ENCODE measurements around the gene SH3RF3.
A peak's percentile ranks its signal among the peaks of the same experiment; 100 is the strongest.
"Not testable (repeated sequence)": the region's sequence is repeated elsewhere in the genome, so short reads cannot be mapped to it uniquely, and the experiment has no call there.

The SH3RF3 gene

DNA sequence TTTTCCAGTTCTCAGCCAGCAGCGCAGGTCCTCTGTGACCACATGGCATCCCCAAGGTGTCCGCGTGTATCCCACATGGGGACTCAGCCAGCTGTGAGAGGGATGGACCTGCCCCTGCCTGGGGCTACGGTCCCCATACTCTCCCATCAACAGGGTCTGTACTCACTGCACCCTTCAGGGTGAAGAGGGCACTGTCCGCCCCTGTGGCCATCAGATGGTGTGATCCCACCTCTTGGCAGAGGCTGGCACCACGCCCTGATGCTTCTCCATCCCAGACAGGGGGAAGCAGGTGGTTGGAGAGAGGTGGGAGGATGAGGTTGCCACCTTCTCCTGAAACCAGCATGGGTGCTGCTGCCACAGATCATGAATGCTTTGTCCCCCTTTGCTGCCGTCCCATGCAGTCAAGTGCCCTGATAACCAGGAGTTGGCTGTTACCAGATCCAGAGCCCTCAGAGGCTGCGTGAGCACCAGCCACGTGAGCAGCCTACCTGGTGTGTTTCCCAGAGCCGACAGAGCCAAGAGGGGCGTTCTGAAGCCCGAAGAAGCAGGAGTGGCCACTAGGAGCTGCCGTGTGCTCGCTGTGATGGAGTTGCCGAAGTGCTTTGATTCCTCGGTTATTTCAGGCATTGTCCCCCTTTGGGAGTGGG lies 93.9 kb downstream of the SH3RF3 start:
- DNase-seq = no peak

DNA sequence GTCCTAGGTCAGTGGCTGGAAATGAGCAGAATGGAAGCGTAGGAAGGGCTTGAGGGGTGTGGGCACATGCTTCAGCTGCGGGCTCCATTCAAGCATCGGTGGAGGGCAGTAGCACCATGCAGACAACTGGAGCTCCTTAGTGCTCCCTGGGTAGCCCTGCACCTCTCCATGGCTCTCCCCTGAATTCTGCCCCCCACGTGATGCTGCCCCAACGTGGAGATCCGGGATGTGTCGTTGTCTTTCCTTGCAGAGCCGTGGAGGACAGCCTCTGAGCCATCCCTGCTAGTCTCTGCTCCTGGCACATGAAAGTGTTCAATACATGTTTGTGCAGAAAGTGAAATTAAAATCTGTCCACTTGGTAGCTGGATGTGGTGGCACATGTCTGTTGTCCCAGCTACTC lies 94.5 kb downstream of the SH3RF3 start:
- no peak for DNase-seq

DNA sequence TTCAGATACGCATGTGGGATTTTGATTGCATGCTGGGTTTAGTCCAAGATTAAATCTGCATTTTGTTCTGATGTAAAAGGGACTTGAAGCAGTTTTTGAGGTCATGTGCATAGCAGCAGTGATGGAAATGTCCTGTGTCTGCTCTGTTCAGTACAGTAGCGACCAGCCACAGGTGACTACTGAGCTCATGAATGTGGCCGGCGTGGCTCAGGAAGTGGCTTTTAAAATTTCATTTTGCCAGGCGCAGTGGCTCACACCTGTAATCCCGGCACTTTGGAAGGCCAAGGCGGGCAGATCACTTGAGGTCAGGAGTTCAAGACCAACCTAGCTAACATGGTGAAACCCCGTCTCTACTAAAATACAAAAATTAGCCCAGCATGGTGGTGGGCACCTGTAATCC lies 95.3 kb downstream of the SH3RF3 start:
- not testable (repeated sequence) for DNase-seq

DNA sequence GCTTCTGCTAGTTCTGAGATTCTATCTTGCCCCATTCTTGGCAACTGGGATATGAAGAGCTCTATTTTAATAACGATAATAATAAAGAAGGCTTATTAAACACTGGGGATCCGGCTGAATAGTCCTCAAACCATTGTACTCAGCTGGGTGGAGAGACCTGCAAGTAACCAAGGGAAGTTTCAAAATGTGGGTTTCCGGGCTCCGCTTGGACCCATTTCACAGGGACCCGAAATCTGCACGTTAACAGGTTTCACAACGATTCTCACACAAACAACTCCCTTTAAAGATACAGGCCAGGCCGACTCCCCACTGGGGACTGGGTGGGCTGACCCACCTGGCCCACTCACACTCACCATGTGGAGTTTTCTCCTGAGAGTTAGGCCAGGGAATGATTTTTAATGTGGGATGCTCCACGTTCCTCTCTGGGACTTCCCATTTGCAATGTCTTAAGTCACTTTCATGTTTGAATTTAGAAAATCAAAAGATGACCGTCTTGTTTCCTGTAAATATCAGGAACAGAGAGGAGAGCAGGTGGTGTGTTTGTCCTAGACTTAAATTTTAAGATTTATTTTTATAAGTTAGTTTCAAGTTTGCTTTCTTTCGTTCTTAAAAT lies 96.3 kb downstream of the SH3RF3 start:
- DNase-seq = no peak

DNA sequence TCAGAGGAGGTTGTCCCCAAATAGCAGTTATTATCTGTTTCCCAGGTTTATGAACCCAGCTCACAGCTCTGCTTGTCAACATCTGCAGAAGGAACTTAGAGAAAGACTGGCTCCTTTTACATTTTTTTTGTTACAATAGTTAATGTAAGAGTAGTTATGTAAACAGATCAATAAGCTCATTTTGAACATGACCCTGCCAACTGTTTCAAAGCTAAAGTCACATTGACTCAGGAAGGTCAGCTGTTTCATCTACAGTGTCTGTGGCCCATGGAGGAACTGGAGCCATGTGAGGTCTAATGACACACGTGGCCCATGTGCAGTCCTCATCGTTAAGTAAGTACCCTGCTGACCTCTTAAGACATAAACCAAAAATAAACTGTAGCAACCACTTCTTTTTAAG lies 97.1 kb downstream of the SH3RF3 start:
- DNase-seq = no peak

DNA sequence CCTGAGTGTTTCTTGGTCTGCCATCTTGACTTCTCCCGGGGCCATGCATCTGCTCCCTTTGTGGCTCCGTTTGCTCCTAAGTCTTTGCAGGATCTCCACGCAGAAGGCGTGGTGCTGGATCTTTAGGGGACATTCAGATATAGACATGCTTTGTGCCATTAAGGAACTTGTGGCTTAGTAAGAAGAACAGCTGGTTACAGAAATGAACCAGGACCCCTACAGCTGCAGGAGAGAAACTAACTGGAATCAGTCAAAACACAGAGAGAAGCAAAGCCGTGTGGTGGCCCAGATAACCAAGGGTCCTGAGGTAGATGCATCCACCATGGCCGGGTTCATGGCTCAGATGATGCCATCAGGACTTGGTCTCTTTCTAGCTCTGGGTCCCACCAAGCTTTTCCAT lies 97.6 kb downstream of the SH3RF3 start:
- DNase-seq = no peak

DNA sequence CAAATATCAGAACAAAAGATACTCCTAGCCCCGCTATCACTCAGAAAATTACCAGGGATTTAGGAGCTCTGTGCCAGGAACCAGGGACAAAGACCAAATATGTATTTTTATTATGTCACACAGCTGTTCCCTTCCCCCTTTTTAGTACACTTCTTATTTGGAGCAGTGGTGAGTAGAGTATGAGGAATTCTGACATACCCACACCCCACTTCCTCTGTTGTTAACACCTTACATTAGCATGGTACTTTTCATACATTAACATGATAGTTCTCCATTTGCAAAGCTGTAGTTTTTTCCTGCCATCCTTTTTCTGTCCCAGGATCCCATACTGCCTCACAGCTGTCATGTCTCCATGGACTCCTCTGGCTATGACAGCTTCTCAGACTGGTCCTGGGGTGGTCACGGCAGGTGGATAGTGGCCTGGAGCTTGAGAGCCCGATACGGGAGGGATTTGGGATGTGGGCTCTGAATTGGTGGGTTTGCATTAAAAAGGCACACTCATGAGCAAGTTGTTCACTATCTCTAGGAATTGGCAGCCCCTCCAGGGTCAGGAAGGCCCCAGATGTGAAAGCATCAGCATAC lies 100.2 kb downstream of the SH3RF3 start:
- DNase-seq = no peak

DNA sequence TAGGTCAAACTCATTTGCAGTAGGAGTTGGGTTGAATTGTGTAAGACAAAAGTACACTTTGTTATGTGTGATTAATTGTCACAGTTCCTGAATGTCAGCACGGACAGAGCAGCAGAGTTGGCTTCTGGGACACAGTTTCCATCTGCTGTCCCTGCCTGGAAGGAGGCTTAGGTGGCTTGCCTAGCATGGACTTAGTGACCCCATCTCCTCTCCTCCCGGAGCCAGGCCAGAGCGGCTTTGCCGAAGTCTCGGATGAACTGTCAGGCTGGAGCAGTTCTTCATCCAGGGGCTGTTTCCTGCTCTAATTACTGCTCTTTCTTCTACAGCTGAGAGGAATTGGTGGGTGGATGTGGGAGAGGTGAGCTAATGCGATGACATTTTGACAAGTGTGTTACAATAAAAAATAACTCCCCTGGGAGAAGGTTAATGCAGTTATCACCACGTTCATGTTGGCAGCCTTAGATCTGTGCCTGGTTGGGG lies 102.0 kb downstream of the SH3RF3 start:
- DNase-seq = no peak

DNA sequence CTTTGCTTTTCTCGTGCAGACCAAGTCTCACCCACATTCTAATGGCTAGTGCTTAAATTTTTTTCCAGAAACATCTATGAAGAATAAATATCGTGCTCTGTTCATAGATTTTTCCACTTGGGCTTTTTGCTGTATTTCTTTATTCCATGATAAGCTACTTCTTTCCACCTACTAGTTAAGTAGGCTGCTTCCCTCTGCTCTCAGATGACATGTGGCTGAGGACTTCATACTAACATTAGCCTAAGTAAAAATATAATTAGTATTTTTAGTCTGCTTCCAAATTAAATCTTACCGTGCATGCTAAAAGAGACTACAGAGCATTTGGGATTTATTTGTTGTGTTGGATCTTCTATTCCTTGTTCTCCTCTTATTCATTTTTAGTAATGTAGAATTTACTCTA lies 102.4 kb downstream of the SH3RF3 start:
- no peak for DNase-seq

DNA sequence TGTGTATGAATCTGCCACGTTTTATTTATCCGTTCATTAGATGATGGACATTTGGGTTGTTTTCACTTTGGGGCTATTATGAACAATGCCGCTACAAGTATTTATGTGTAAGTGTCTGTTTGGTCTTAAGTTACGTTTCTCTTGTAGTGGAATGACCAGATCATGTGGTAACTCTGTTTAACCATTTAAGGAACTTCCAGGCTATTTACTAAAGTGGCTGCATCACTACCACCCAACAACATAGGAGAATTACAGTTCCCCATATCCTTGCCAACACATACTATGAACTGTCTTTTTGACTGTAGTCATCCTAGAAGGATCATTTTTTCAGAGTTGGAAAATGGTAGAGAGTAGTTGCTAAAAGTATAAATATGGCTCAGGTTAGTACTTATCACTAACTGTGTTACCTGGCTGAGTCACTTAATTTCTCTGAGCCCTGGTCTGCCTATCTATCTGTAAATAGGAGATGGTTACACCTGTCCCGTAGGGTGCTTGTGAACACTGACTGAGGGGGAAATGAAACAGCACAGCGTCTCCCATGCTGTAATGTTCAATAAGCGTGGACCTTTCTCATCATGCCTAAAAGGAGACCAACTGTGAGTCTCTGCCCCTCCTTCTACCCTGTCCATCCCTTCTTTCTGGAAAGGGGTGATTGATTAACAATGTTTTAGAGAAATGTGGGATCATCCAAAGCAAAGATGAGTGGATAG lies 103.1 kb downstream of the SH3RF3 start:
- no peak for DNase-seq

DNA sequence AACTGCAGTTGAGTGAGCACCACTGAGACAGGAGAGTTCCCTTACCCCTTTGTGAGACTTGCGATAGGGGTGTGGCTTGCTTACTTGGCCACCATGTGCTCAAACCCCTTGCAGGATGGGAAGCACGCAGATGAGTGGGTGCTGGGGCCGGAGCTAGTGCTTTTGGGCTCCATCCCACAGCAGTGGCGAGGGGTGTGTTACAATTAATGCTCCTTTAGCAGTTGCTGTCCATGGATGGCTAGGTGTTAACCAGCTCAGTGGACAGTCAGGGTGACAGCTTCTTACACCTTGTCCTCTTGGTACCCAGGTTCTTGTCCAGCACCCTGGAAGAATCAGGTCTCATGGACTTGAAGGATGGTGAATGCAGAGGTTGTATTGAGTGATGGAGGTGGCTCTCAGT lies 103.9 kb downstream of the SH3RF3 start:
- no peak for DNase-seq

DNA sequence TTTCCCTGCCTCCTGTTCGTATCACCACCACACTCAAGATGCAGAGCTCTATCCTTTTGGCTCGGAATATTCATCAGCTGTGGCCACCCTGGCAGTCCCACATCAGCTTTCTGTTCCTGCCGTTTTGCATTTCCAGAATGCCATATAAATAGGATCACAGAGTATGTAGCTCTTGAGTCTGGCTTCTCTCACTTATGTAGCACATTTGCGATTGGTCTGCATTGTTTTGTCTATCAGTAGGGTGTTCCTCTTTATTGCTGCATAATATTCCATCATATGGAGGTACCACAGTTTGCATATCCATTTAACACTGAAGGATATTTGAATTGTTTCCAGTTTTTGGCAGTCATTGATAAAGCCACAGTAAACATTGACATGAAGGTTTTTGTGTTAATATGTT lies 104.6 kb downstream of the SH3RF3 start:
- DNase-seq = no peak

DNA sequence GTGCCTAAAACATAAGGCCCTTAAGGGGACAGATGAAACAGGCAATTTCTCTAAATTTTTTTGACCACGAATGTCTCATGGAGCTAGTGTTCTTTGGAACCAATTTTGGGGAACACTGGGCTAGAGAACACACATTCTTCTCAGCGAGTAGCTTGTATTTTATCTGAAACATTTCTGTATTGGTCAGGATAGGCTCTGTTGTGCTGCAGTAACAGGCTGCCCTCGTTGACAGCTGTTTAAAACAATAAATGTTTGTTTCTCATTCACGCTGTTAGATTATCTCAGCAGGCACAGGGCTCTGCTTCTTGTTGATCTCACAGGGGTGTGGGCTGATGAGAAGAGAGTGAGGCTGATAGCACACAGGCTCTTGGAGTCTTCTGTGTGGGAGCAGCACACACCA lies 105.3 kb downstream of the SH3RF3 start:
- no peak for DNase-seq

DNA sequence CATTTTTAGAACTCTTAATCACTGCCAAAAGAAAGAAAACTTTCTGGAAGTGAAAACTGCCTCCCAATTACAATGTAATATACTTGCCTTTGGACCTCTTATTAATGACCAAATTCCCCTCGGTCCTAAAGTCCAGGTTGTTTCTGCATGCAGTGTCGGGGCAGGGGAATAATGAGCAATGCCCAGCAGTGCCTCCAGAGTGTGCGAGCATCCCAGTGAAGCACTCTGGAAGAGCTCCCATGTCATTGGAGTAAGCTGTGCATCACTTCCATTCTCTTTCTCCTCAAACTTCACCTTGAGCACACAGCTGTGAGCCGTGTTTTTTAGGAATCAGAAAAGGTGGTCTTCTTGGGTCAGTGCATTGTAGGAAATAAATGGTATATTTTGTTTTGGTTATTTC lies 107.1 kb downstream of the SH3RF3 start:
- no peak for DNase-seq

DNA sequence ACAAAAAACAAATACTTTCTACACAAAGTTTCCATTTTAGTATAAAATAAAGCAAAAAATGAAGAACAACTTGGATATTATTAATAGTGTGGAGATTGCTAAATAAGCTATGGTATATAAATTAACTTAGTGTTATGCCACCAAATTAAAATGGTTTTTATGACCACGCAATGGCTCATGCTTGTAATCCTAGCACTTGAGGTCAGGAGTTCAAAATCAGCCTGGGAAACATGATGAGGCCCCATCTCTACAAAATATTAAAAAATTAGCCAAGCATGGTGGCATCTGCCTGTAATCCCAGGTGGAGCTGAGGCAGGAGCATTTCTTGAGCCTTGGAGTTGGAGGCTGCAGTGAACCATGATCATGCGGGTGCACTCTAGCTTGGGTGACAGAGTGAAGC lies 108.8 kb downstream of the SH3RF3 start:
- DNase-seq = no peak

DNA sequence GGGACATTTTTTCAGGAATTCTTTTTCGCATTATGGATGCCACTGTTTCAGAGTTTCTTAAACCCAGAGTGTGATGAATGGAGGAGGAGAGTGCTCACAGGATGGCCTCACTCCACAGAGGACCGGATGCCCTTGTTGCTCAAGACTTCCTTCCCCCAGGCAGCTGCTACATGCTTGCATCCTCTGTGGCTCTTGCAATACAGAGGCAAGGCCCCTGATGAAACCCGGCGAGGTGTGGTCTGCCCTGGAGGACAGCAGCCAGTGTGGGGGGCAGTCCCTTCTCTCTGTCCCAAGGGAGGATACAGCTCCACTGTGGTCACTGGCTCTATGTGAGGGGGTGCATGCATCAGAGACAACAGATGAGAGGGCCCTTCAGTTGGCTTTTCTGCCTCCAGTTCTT lies 109.6 kb downstream of the SH3RF3 start:
- DNase-seq = peak; percentile 27

DNA sequence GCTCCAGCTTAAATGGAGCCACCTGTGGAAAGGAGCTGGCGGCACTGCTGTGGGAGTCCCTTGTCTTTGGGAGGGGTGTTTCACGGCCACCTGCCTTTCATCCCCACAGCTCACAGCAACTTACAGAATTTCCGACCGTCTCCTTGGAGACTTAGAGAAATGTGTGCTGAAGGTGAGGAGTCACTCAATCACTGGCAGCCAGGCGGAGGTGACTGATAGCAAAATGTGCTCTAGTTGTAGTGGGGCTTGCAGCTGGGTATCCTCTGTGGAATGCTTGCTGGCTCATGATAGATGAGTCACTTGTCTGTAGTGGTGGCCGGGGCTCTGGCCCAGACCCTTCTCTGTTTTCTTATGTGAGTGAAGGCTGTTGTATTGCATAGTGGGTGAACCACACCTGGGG lies 110.7 kb downstream of the SH3RF3 start:
- DNase-seq = no peak

DNA sequence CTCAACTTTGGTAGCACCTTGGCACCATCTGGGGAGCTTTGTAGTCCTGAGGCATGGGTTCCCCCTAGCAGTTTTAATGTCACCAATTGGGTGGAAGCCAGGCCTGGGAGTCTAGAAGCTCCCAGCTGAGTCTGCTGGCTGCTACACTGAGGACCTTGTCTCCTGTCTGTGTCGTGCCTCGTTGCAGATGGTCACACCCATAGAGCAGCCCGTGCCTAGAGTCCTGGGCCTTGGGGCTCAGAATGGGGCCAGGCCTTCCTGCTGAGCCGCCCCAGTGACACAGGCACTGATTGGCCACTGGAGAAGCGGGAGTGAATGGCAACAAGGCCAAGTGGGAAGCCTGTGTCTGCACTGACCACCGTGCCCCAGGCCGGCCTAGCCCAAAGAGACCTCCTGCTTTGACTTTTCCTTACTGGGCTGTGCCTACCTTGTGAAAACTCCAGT lies 113.2 kb downstream of the SH3RF3 start:
- DNase-seq = no peak

DNA sequence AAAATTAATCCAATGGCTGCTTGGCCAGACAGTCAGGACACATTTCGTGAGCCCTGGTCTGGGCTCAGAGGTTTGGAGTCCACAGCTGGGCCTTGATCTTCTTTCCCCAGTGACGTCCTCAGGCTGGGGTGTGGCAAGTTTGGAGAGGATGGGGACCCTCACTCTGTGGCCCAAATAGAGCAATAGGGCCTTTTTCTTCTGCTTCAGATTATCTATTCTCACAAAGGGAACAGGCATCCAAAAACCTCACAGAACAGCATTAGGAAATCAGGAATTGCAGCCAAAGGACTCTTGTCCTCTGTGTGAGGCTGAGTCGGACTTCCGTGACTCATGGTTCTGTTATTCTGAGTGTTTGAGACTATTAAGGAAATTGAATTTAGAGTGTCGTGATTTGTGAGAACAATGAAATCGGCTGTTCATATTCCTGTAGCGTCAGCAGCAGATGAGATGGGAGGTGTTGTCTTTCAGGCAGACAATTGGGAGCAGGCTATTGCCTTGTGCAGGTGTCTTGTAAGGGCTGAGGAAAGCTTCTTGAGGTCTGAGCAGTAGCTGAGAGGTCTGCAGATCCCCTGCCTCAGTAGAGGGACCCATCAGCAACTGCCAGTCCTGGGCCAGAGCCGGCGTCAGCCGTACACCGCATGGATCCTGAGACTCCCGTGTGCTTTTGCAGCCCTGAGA lies 113.8 kb downstream of the SH3RF3 start:
- no peak for DNase-seq

DNA sequence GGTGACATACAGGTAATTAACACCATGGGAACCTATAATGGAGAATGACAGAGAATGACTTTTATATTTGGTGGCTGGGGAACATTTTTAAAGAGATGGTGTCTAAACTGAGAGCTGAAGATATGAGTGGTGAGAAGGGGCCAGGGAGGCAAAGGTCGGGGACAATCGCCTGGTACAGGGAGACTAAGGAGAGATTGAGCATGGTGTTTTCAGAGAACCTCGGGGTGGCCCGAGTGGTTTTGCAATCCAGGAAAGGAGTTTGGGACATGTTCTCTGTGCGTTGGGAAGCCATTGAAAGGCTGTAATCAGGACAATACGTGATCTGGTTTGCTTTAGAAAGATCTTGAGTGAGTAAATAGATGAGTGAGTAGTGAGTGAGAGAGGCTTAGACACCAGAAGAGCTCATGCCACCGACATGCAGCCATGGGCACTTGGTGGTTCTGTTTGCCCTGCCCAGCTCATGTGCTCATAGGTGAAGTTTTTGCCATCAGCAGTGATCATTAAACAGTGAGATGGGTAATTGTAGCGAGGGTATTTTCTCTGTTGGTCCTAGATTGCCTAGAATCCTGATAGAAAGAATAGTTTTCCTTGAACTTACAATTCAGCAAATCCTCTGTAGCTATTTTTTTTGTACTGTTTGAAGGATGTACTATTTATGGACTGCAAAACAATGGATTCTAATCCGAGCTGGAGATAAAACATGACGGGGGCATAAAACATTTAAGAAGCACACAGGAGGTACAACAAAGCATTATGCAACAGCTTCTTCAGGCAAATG lies 114.7 kb downstream of the SH3RF3 start:
- no peak for DNase-seq

DNA sequence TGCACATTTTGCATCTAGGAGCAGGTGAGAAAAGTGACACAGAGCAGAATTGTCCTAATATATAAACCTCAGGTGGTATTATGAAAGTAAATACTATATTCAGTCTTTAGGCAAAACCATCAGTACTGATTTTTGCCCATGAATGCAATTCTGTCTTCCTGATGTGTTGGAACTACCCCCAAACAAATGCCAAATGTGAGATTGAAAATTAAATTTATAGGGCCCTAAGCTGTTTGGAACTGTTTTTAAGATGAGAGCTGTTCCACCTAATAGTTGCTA lies 115.2 kb downstream of the SH3RF3 start:
- DNase-seq = no peak

DNA sequence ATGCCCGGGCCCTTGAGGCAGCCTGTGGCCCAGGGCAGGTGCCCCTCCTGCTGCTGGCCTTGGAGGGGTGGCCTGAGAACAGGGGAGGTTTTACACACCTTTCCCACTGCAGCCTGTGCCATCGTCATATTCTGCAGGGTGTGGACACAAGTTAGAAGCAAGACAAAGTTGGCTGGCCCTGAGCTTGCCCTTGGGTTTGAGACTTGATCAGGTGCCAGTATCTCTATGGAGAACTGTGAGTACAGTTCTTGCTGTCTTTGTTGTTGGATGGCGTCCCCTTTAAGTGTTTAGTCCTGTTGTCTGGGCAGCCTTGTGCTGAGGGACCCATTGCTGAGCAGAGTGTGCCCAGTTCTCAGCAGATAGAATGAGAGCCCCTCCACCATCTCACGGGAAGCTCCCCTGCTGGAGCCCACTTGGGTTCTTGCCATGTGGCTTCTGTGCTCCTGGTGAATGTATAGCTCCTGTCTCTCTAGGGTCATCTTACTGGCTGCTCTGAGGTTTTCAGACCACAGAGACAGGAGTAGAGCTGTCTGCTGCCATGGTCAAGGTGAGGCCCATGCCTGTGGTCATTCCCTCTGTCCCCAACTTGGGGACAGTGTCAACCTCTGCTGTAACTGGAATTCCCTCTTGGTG lies 115.9 kb downstream of the SH3RF3 start:
- no peak for DNase-seq

Measured in CD4-positive, alpha-beta T cell treated with Interleukin-21 for 1 hour (primary cell).